ENCODE results near the gene TNS2.
"Not testable (repeated sequence)": the region's sequence is repeated elsewhere in the genome, so short reads cannot be mapped to it uniquely, and the experiment has no call there.

GRCh38 chr12:53033832-53034231, 16.0 kb upstream of the TNS2 start:
- TF ChIP-seq, protein P1, sequence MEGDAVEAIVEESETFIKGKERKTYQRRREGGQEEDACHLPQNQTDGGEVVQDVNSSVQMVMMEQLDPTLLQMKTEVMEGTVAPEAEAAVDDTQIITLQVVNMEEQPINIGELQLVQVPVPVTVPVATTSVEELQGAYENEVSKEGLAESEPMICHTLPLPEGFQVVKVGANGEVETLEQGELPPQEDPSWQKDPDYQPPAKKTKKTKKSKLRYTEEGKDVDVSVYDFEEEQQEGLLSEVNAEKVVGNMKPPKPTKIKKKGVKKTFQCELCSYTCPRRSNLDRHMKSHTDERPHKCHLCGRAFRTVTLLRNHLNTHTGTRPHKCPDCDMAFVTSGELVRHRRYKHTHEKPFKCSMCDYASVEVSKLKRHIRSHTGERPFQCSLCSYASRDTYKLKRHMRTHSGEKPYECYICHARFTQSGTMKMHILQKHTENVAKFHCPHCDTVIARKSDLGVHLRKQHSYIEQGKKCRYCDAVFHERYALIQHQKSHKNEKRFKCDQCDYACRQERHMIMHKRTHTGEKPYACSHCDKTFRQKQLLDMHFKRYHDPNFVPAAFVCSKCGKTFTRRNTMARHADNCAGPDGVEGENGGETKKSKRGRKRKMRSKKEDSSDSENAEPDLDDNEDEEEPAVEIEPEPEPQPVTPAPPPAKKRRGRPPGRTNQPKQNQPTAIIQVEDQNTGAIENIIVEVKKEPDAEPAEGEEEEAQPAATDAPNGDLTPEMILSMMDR (conservative IDR thresholded peaks at IDR 0.05) = not testable (repeated sequence)
- TF ChIP-seq EZH2 (IDR thresholded peaks at IDR 0.05; ENCODE audit: low read depth) = not testable (repeated sequence)

Measured in PC-9 (cell line).